ENCODE data around the gene FBXO48.

The FBXO48 gene

DNA sequence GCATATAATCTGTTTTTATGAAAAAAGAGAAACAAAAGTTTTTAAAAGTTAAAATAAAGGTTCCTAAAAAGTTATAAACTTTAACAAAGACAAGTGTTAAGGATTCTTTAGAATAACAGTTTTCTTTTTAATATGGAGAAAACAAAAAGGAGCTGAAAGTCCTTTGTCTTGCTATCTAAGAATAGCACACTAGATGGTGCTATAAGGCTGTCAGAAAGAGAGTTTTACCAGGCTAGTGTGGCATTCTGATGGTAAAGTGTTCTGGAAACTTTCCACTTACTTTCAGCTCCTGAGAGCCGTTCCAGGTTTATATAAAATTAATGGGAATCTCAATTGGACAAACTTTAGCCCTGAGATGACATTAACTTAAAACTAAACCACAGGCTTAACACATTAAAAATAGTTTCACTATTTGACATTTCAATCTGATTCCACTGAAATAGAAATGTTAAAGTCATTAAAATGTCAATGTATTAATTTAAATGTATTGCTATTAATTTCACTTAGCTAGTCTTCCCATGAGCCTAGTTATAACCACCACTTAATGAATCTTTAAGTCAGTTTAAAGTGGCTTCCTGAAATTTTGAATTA, 3.7 kb downstream of the FBXO48 start:
- ATAC-seq (ENCODE audit: low read depth) (no peak), DNase-seq (ENCODE audit: low spot score) (no peak)
- peak; percentile 89 for TF ChIP-seq CTCF (IDR thresholded peaks at IDR 0.05; ENCODE audit: poor library complexity, severe bottlenecking)
- H3K4me1 ChIP-seq (ENCODE audit: insufficient read depth, poor library complexity, severe bottlenecking): peaks cover 10% of the 10 kb centered on the region
- H3K36me3 ChIP-seq (ENCODE audit: low read depth): no peaks in the 10 kb centered on the region; the same call in 1 of the 2 replicates
- no peak overlapping the region for H3K4me3 ChIP-seq (ENCODE audit: severe bottlenecking)
- peaks cover 2% of the 10 kb centered on the region for H3K9me3 ChIP-seq (ENCODE audit: severe bottlenecking)
- no peak overlapping the region for H3K27ac ChIP-seq (ENCODE audit: poor library complexity, severe bottlenecking)
- H3K27me3 ChIP-seq (ENCODE audit: insufficient read depth, poor library complexity, severe bottlenecking): no peaks in the 10 kb centered on the region

DNA sequence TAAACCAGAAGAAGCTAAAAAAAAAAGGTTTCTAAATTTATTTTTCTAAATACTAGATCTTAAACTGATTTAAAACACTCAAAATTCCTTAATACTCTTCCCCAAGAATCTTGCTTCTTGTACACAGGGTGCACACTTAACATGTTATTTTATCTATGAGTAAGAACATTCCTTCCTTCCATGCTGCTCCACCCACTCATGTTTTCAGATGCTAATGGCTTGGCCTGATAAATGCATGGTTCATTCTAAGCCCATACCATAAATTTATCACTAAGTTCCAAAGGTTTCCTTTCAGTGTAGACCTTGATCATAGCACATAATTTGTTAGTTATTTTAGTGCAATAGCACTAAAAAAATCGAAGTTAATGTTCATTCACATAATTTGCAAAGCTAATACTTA, 8.1 kb downstream of the FBXO48 start:
- Histone ChIP-seq H3K27ac (ENCODE audit: poor library complexity, severe bottlenecking) (no peak overlapping the region), H3K36me3 (ENCODE audit: low read depth) (no peaks in the 10 kb centered on the region; the same call in 1 of the 2 replicates), H3K4me1 (ENCODE audit: insufficient read depth, poor library complexity, severe bottlenecking) (no peaks in the 10 kb centered on the region), H3K27me3 (ENCODE audit: insufficient read depth, poor library complexity, severe bottlenecking) (no peaks in the 10 kb centered on the region), H3K4me3 (ENCODE audit: severe bottlenecking) (no peak overlapping the region), H3K9me3 (ENCODE audit: severe bottlenecking) (peaks cover 2% of the 10 kb centered on the region)
- no peak for DNase-seq (ENCODE audit: low spot score)
- TF ChIP-seq CTCF (IDR thresholded peaks at IDR 0.05; ENCODE audit: poor library complexity, severe bottlenecking): no peak
- ATAC-seq (ENCODE audit: low read depth): peak; percentile 76

DNA sequence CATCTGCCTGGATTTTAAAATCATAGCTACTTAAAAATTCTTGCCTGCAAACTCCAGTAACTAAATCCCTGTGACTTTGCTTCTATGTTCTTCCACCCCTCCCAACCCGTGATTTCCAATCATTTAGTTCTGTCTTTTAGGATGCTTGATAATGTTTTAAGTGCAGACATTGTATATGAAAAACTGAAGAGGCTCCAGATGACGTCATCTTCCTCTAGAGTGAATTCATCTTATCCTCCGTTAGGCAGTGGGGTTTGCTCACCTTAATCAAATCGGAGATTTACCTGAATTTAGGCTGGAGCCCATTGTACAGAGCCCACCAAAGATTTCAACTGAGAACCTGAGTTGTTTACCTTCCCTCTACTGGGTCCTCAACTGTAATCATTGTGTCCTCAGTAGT, 10.9 kb downstream of the FBXO48 start:
- Histone ChIP-seq H3K4me3 (ENCODE audit: severe bottlenecking) (no peak overlapping the region), H3K36me3 (ENCODE audit: low read depth) (no peaks in the 10 kb centered on the region), H3K27me3 (ENCODE audit: insufficient read depth, poor library complexity, severe bottlenecking) (no peaks in the 10 kb centered on the region), H3K9me3 (ENCODE audit: severe bottlenecking) (peaks cover 2% of the 10 kb centered on the region), H3K27ac (ENCODE audit: poor library complexity, severe bottlenecking) (no peak overlapping the region), H3K4me1 (ENCODE audit: insufficient read depth, poor library complexity, severe bottlenecking) (no peaks in the 10 kb centered on the region)
- no peak for TF ChIP-seq CTCF (IDR thresholded peaks at IDR 0.05; ENCODE audit: poor library complexity, severe bottlenecking)
- DNase-seq (ENCODE audit: low spot score): no peak
- ATAC-seq (ENCODE audit: low read depth): no peak

DNA sequence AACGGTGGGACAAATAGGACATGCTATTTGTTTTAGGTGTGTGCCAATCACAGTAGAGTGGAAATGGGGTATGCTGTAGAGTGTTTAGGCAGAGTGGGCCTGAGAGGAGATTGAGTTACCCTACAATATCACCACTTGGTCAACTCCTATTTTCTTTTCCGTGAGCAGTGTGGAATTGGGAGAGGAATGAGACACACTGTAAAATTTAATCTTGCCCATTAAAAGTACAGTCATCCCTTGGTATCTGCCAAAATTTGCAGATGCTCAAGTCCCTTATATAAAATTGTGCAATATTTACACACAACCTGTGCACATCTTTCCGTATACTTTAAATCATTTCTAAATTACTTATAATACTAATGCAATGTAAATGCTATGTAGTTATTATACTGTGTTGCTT, 12.4 kb downstream of the FBXO48 start:
- Histone ChIP-seq H3K27me3 (ENCODE audit: insufficient read depth, poor library complexity, severe bottlenecking) (no peaks in the 10 kb centered on the region), H3K9me3 (ENCODE audit: severe bottlenecking) (peaks cover 2% of the 10 kb centered on the region), H3K27ac (ENCODE audit: poor library complexity, severe bottlenecking) (no peak overlapping the region), H3K36me3 (ENCODE audit: low read depth) (no peaks in the 10 kb centered on the region), H3K4me3 (ENCODE audit: severe bottlenecking) (no peak overlapping the region), H3K4me1 (ENCODE audit: insufficient read depth, poor library complexity, severe bottlenecking) (no peaks in the 10 kb centered on the region)
- TF ChIP-seq CTCF (IDR thresholded peaks at IDR 0.05; ENCODE audit: poor library complexity, severe bottlenecking): no peak
- ATAC-seq (ENCODE audit: low read depth) (no peak), DNase-seq (ENCODE audit: low spot score) (no peak)

DNA sequence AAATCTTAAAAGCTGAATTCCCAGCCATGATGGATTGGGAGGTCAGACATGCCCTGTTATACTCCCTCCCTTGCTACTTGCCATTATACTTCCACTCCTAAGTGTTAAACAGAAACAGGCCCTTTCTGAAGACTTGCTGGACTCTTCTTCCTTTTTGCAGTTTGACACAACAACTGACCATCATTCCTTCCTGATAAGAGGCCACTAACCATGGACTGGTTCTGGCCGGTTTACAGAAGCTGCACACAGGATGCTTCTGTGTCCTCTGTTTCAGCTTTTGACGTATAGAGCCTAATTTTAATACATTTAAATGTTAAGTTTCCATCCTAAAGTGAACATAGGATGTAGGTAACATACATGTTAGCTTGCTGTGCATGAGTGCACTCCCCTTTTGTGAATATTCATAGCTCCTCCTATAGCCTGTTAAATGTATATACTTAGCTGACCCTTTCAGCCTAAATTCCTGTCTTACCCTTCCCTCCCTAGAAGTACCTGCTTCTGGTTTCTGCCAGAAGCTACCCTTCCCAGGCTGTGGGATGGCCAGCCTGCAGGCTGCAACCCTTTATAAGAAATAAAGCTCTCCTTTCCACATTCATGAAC, 13.2 kb downstream of the FBXO48 start:
- H3K27me3 ChIP-seq (ENCODE audit: insufficient read depth, poor library complexity, severe bottlenecking): no peaks in the 10 kb centered on the region
- no peaks in the 10 kb centered on the region for H3K9me3 ChIP-seq (ENCODE audit: severe bottlenecking)
- no peak overlapping the region for H3K4me3 ChIP-seq (ENCODE audit: severe bottlenecking)
- no peak for DNase-seq (ENCODE audit: low spot score)
- no peak overlapping the region for H3K27ac ChIP-seq (ENCODE audit: poor library complexity, severe bottlenecking)
- no peaks in the 10 kb centered on the region for H3K4me1 ChIP-seq (ENCODE audit: insufficient read depth, poor library complexity, severe bottlenecking)
- no peak for TF ChIP-seq CTCF (IDR thresholded peaks at IDR 0.05; ENCODE audit: poor library complexity, severe bottlenecking)
- no peaks in the 10 kb centered on the region for H3K36me3 ChIP-seq (ENCODE audit: low read depth)
- no peak for ATAC-seq (ENCODE audit: low read depth)

Measured in RWPE2 (cell line).